Measurements from ENCODE around the gene CARMIL1. TPM values are rescaled to one million over a fixed set of nuclear protein-coding genes. Genes with fewer than 3 reads are reported as not detected.
"Not testable (repeated sequence)": the region's sequence is repeated elsewhere in the genome, so short reads cannot be mapped to it uniquely, and the experiment has no call there.

CARMIL1 gene
- total RNA-seq, 1 donor from 2014 or later: 1.4 TPM

DNA sequence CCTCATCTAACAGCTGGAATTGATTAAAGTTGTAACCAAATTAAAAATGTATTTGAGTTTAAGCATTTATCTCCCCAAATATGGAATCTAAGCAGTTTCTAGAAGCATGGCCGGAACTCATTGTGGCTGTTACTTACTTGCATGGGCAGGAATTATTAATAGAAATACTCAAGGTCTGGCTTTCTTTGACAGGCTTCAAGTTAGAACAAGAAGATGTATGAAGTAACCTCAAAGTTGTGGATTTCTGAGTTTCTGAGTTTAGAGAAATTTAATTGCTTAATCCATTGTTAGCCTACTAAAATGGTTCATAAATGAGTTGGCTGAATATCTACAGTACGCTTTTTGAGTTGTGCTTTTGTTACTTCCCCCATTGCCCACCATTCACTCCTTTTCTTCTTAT, 7.7 kb downstream of the CARMIL1 start:
- no peak for DNase-seq
- intact Hi-C loops (cut with micrococcal nuclease): no loop called here
- H3K4me1 Mint-ChIP-seq: no peaks in the 10 kb centered on the region
- H3K4me3 Mint-ChIP-seq: no peak overlapping the region
- no peaks in the 10 kb centered on the region for H3K9me3 Mint-ChIP-seq
- H3K27ac Mint-ChIP-seq: no peak overlapping the region
- H3K27me3 Mint-ChIP-seq: no peaks in the 10 kb centered on the region
- no peaks in the 10 kb centered on the region for H3K36me3 Mint-ChIP-seq (ENCODE audit: low read depth)

- DNase-seq: no peak
- no peak overlapping the region for H3K4me3 Mint-ChIP-seq
- no peaks in the 10 kb centered on the region for H3K9me3 Mint-ChIP-seq
- H3K36me3 Mint-ChIP-seq (ENCODE audit: low read depth): no peaks in the 10 kb centered on the region
- H3K27ac Mint-ChIP-seq: no peak overlapping the region
- intact Hi-C loops (cut with micrococcal nuclease): no loop called here
- no peaks in the 10 kb centered on the region for H3K27me3 Mint-ChIP-seq
- no peaks in the 10 kb centered on the region for H3K4me1 Mint-ChIP-seq
These were observed 8.8 kb downstream of the CARMIL1 start for GRCh38 chr6:25287941-25288340.

- Mint-ChIP-seq H3K27ac (no peak overlapping the region), H3K9me3 (no peaks in the 10 kb centered on the region), H3K27me3 (no peaks in the 10 kb centered on the region), H3K4me1 (no peaks in the 10 kb centered on the region), H3K36me3 (ENCODE audit: low read depth) (no peaks in the 10 kb centered on the region), H3K4me3 (no peak overlapping the region)
- DNase-seq: no peak
- intact Hi-C loops (cut with micrococcal nuclease): no loop called here
These were observed 9.3 kb downstream of the CARMIL1 start for GRCh38 chr6:25288518-25288917.

GRCh38 chr6:25290306-25291060, 11.3 kb downstream of the CARMIL1 start:
- intact Hi-C loops (cut with micrococcal nuclease): no loop called here
- H3K4me1 Mint-ChIP-seq: no peaks in the 10 kb centered on the region
- no peaks in the 10 kb centered on the region for H3K9me3 Mint-ChIP-seq
- no peak for DNase-seq
- no peak overlapping the region for H3K4me3 Mint-ChIP-seq
- no peak overlapping the region for H3K27ac Mint-ChIP-seq
- H3K27me3 Mint-ChIP-seq: no peaks in the 10 kb centered on the region
- H3K36me3 Mint-ChIP-seq (ENCODE audit: low read depth): no peaks in the 10 kb centered on the region

DNA sequence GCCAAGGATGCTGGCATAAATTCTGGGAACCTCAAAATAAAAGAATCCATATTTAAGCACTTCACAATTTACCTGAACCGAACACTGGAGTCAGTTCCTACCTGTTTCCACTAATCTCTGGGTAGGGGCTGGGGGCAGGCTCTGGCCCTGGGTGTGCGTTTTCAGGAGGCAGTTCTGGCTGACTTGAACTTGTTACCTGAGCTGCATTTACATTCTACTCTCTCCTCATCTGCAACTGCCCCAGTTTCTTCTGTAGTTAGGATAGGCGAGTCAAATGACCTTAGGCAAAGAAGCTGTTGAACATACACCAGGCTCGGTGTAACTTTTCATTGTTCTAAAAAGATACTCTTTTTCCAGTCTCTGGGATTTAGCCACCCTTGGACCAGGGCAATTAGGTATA, 13.2 kb downstream of the CARMIL1 start:
- no peak for DNase-seq
- intact Hi-C loops (cut with micrococcal nuclease): no loop called here
- no peaks in the 10 kb centered on the region for H3K9me3 Mint-ChIP-seq

DNA sequence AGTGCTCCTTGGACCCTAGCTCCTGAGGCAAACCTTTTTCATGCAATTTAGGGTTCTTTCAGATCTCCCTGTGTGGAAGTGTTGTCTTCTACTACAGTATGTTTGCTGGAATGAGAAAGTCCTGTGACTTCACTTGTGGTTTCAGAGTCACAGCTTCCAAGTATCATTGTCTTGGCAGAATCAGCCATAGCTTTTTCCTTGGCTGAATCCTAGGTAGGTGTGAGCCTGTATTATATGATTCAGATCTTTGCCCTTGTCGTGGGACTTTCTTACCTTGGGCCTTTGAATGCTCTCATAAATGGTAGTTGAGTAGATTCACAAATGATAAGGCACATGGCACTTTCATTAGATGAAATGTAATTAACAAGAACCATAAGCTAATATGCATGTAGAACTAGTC, 16.5 kb downstream of the CARMIL1 start:
- intact Hi-C loops (cut with micrococcal nuclease): no loop called here
- no peaks in the 10 kb centered on the region for H3K9me3 Mint-ChIP-seq
- no peak overlapping the region for H3K4me3 Mint-ChIP-seq
- peaks cover 6% of the 10 kb centered on the region for H3K27me3 Mint-ChIP-seq
- H3K4me1 Mint-ChIP-seq: no peaks in the 10 kb centered on the region
- no peak for DNase-seq
- H3K36me3 Mint-ChIP-seq (ENCODE audit: low read depth): no peaks in the 10 kb centered on the region
- H3K27ac Mint-ChIP-seq: no peak overlapping the region

More for the DNA sequence above, 13.2 kb downstream of the CARMIL1 start:
- Mint-ChIP-seq H3K36me3 (ENCODE audit: low read depth) (no peaks in the 10 kb centered on the region), H3K27ac (no peak overlapping the region), H3K4me1 (no peaks in the 10 kb centered on the region), H3K27me3 (peaks cover 5% of the 10 kb centered on the region), H3K4me3 (no peak overlapping the region)

GRCh38 chr6:25296217-25296905, 17.2 kb downstream of the CARMIL1 start:
- H3K4me1 Mint-ChIP-seq: peaks cover 2% of the 10 kb centered on the region
- intact Hi-C loops (cut with micrococcal nuclease): no loop called here
- no peaks in the 10 kb centered on the region for H3K9me3 Mint-ChIP-seq
- H3K4me3 Mint-ChIP-seq: no peak overlapping the region
- peaks cover 6% of the 10 kb centered on the region for H3K27me3 Mint-ChIP-seq
- no peak for DNase-seq
- H3K36me3 Mint-ChIP-seq (ENCODE audit: low read depth): no peaks in the 10 kb centered on the region
- no peak overlapping the region for H3K27ac Mint-ChIP-seq

DNA sequence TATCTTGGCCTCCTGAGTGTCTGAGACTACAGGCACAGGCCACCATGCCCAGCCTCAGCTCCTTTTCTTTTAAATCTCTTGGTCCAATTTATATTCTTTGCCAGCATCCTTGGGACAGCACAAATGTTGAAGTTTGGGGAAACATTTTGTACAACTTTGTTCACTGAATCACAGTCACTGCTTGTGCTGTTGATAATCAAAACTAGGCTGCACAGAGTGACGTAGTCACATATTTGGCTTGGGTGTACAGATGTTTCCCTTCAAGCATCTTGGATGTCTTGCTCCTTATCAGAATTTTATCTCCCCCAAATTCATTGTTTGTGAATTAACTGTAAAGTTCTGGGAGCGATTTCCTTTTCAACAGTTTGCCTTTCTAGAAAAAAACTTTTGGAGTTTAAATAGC, 17.9 kb downstream of the CARMIL1 start:
- Mint-ChIP-seq H3K4me1 (peaks cover 2% of the 10 kb centered on the region), H3K4me3 (no peak overlapping the region), H3K27me3 (peaks cover 6% of the 10 kb centered on the region), H3K9me3 (no peaks in the 10 kb centered on the region), H3K27ac (no peak overlapping the region), H3K36me3 (ENCODE audit: low read depth) (no peaks in the 10 kb centered on the region)
- no peak for DNase-seq
- intact Hi-C loops (cut with micrococcal nuclease): no loop called here

DNA sequence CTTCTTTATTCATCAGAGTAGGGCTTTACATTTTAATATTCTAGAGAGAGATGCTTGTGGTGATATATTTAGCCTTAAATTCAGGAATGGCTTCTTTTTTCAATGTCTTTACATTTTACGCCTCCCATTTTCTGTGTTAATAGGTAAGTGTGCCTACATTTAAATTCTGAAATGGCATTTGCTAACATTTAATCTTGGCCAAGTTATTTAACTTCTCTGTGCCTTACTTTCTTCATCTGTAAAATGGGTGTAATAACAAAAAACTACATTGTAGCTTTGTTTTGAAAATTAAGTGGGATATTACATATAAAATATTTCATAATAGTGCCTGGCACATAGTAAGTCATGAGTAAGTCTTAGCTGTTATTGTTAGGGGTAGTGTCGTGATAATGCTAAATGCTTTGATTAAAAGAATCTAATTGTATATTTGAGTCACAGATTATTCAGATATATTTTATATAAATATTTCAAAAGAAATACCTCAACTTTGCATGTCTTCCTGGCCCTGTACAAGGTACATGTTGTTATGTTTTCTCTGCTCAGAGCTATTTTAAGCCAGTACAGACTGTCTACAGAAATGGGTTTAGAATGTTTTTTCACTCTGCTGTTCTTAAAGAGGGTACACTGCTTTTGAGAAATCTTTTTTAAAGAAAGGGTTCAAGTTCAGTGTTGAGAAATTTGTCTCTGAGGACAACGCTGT, 18.8 kb downstream of the CARMIL1 start:
- Mint-ChIP-seq H3K4me3 (no peak overlapping the region), H3K27ac (no peak overlapping the region)
- intact Hi-C loops (cut with micrococcal nuclease): no loop called here

GRCh38 chr6:25298523-25298865, 19.3 kb downstream of the CARMIL1 start:
- H3K27ac Mint-ChIP-seq; H3K4me1 Mint-ChIP-seq; intact Hi-C loops (cut with micrococcal nuclease); H3K27me3 Mint-ChIP-seq; DNase-seq; H3K9me3 Mint-ChIP-seq; H3K4me3 Mint-ChIP-seq; H3K36me3 Mint-ChIP-seq (ENCODE audit: low read depth): not testable (repeated sequence)

More for the DNA sequence above, 18.8 kb downstream of the CARMIL1 start:
- peaks cover 6% of the 10 kb centered on the region for H3K27me3 Mint-ChIP-seq
- H3K36me3 Mint-ChIP-seq (ENCODE audit: low read depth): no peaks in the 10 kb centered on the region
- H3K9me3 Mint-ChIP-seq: no peaks in the 10 kb centered on the region
- DNase-seq: no peak
- H3K4me1 Mint-ChIP-seq: peaks cover 2% of the 10 kb centered on the region

GRCh38 chr6:25301362-25301761, 22.2 kb downstream of the CARMIL1 start:
- Mint-ChIP-seq H3K4me1 (peaks cover 2% of the 10 kb centered on the region), H3K36me3 (ENCODE audit: low read depth) (no peaks in the 10 kb centered on the region), H3K4me3 (no peak overlapping the region), H3K27me3 (peaks cover 6% of the 10 kb centered on the region), H3K9me3 (no peaks in the 10 kb centered on the region), H3K27ac (no peak overlapping the region)
- intact Hi-C loops (cut with micrococcal nuclease): no loop called here
- DNase-seq: no peak

- Mint-ChIP-seq H3K4me1 (peaks cover 2% of the 10 kb centered on the region), H3K27ac (no peak overlapping the region), H3K9me3 (no peaks in the 10 kb centered on the region), H3K4me3 (no peak overlapping the region), H3K36me3 (ENCODE audit: low read depth) (no peaks in the 10 kb centered on the region), H3K27me3 (peaks cover 6% of the 10 kb centered on the region)
- DNase-seq: no peak
- intact Hi-C loops (cut with micrococcal nuclease): no loop called here
These were observed 23.0 kb downstream of the CARMIL1 start for GRCh38 chr6:25302151-25302550.

DNA sequence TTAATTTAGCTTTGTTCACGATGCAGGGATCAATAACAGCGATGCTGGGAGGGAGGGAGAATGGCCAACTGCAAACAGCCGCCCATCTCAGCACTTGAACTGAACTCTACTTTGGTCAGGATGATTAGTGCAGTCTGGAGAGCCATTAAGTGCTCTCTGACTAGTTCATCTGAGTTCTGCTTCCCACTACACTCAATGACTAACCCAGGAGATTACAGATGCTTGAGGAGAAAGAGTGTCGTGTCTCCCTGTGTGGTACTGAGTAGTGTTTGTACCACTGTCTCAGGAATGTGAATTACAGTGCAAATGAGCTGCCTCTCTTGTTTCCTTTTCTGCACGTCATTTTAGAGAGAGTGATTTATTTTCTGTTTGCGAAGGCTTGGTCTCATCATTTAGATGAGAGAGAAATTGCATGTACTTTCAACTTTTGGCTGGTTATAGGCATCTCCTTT, 23.5 kb downstream of the CARMIL1 start:
- H3K9me3 Mint-ChIP-seq: no peaks in the 10 kb centered on the region
- no peak overlapping the region for H3K27ac Mint-ChIP-seq
- H3K27me3 Mint-ChIP-seq: peaks cover 3% of the 10 kb centered on the region
- intact Hi-C loops (cut with micrococcal nuclease): no loop called here
- DNase-seq: no peak
- peaks cover 2% of the 10 kb centered on the region for H3K4me1 Mint-ChIP-seq
- no peak overlapping the region for H3K4me3 Mint-ChIP-seq
- H3K36me3 Mint-ChIP-seq (ENCODE audit: low read depth): no peaks in the 10 kb centered on the region

DNA sequence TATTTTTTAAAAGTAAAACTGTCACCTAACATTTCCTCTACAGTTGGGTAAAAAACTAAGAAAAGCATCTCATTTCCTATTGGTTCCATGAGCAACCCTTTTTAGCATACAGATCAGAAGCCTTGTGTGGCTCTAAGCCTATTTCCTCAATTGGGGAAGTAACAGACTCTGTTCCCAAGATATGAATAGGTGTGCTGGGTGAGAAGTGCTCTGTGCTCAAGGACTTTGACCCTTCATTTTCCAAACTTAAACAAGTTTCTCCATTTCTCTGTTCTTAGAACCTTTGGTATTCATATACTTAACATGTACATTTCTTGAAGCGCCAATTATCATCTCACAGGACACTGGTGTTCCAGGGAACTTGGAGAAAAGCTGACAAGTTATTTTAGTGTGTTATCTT, 24.1 kb downstream of the CARMIL1 start:
- H3K4me3 Mint-ChIP-seq: no peak overlapping the region
- no peaks in the 10 kb centered on the region for H3K36me3 Mint-ChIP-seq (ENCODE audit: low read depth)
- H3K27ac Mint-ChIP-seq: no peak overlapping the region

More for the DNA sequence above, 24.1 kb downstream of the CARMIL1 start:
- Mint-ChIP-seq H3K4me1 (peaks cover 2% of the 10 kb centered on the region), H3K27me3 (peaks cover 3% of the 10 kb centered on the region), H3K9me3 (no peaks in the 10 kb centered on the region)
- no peak for DNase-seq
- intact Hi-C loops (cut with micrococcal nuclease): no loop called here

All from activated CD4-positive, alpha-beta T cell treated with anti-CD3 and anti-CD28 coated beads, Interleukin-2, amount 10 ng/mL, durations not matched to agents 24 days and 14 days (primary cell).